Left hindlimb (tissue), 1 donor: ENCODE measurements around the gene XRCC2.

Experiments
- DNase-seq: peaks from one replicate; pipeline ENCODE4 v3.0.0-alpha.2; 2018

The XRCC2 gene

GRCh38 chr7:152608208-152608607 lies 67.7 kb downstream of the XRCC2 start:
- no peak for DNase-seq

- DNase-seq: no peak
Observed at GRCh38 chr7:152607007-152607406, 68.9 kb downstream of the XRCC2 start.

- DNase-seq: no peak
Observed at GRCh38 chr7:152602962-152603361, 73.0 kb downstream of the XRCC2 start.

- DNase-seq: no peak
Observed at GRCh38 chr7:152601305-152601798, 74.6 kb downstream of the XRCC2 start.

- DNase-seq: no peak
Observed at GRCh38 chr7:152600266-152600665, 75.7 kb downstream of the XRCC2 start.

GRCh38 chr7:152597507-152597906 lies 78.4 kb downstream of the XRCC2 start:
- no peak for DNase-seq

- DNase-seq: no peak
Observed at GRCh38 chr7:152596824-152597223, 79.1 kb downstream of the XRCC2 start.
